ENCODE data around the gene DAZL. TPM values are rescaled to one million over a fixed set of nuclear protein-coding genes. Genes with fewer than 3 reads are reported as not detected.

The DAZL gene
- total and polyA plus RNA-seq, 9 of the 15 experiments (the other 6 are each of a cell fraction or from before 2014, with no cell fraction given) = not detected

- TF ChIP-seq ZNF407 (IDR thresholded peaks at IDR 0.05; ENCODE audit: low read depth) (peak; percentile 62; the same call in 1 of the 2 replicates), XRCC5 (IDR thresholded peaks at IDR 0.05; ENCODE audit: low read depth, low read length) (no peak), ZNF280A (IDR thresholded peaks at IDR 0.05; ENCODE audit: low read depth, partially characterized antibody) (peak; percentile 60), DNMT1 (IDR thresholded peaks at IDR 0.05) (peak; percentile 60; the same call in 1 of the 2 replicates), GATAD2B (IDR thresholded peaks at IDR 0.05; ENCODE audit: borderline replicate concordance) (no peak), HINFP (tag; conservative IDR thresholded peaks at IDR 0.05; ENCODE audit: low read depth) (peak; percentile 84), TRIM24 (IDR thresholded peaks at IDR 0.05) (peak; percentile 24 to 50; a peak in 2 of 4 replicates), ZNF212 (CRISPR knock-in tag; IDR thresholded peaks at IDR 0.05) (no peak), RBM25 (IDR thresholded peaks at IDR 0.05; ENCODE audit: low read depth, low read length, severe bottlenecking) (no peak), ZEB2 (IDR thresholded peaks at IDR 0.05) (0 out of 2 replicates have a peak, but pooled peaks have one; percentile 15), CXXC5 (CRISPR knock-in tag; IDR thresholded peaks at IDR 0.05) (0 out of 2 replicates have a peak, but pooled peaks have one; percentile 15), FOXK2 (conservative IDR thresholded peaks at IDR 0.05 in 1 of 2, IDR thresholded peaks at IDR 0.05 in 1 of 2; ENCODE audit: low read depth in 2 of 2) (0 out of 4 replicates have a peak, but pooled peaks of 1 of the 2 experiments have one; percentile 9), THRAP3 (IDR thresholded peaks at IDR 0.05; ENCODE audit: borderline replicate concordance) (0 out of 2 replicates have a peak, but pooled peaks have one; percentile 90), CC2D1A (IDR thresholded peaks at IDR 0.05) (0 out of 2 replicates have a peak, but pooled peaks have one; percentile 35), ZBTB7A (IDR thresholded peaks at IDR 0.05; ENCODE audit: borderline replicate concordance, control insufficient read depth, low read depth, low read length) (no peak), HLTF (IDR thresholded peaks at IDR 0.05) (peak; percentile 86; the same call in 1 of the 2 replicates), LEF1 (IDR thresholded peaks at IDR 0.05) (0 out of 2 replicates have a peak, but pooled peaks have one; percentile 28)
Measured at GRCh38 chr3:16551342-16551976, 53.8 kb downstream of the DAZL start (continued).
